CD4-positive, alpha-beta T cell treated with Interleukin-12 subunit alpha and Interleukin-12 subunit beta, for 1 hour (primary cell): ENCODE data around the gene SHROOM4.

Experiments used
- DNase-seq: peaks from one replicate; pipeline ENCODE4 v3.0.0-alpha.2; 2020

Gene SHROOM4

DNA sequence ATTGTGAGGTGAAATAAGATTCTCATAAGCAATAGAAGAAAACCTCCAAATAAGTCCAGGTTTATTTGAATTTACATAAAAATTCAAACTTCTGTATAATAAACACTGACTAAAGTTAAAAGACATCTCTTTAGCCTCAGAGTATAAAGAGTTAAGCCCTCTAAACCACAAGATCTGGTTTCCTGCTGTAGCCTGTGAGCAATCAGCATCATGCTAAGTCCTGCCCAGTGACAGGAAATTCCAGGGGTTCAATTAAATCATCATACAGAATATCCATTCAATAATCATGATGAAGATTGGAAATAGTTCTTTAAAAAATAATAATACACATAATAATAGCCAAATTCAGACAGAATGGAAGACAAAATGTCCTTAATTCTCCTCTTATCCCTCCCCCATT is 204.2 kb downstream of the SHROOM4 start:
- no peak for DNase-seq

DNA sequence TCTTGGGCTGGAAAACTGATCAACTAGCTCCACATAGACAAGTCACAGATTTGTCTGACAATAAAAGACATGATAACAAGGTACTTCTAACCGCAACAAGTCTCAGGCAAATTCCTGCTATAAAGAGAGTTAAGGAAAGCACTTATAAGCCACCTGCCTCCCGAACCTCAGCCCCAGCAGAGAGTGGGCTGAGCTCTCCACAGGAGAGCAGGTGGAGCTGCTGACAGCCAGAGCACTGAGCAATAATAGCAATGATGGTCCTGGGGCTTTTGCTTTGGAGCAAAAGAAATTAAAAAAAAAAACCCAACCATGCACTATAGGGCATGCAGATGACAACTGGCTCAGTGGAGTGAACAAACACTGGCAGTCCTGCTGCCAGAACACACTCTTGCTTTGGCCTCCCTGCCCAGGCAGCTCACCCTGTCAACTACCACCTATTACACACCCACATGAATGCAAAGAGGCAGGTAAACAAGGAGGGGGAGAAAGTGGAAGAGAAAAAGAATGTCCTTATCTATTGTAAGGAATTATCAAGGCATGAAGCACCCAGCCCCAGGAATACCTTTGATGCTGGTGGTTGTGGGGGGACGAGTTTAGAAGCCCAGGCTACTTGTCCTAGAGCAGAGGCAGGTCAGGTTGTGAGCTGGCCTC is 207.6 kb downstream of the SHROOM4 start:
- no peak for DNase-seq

DNA sequence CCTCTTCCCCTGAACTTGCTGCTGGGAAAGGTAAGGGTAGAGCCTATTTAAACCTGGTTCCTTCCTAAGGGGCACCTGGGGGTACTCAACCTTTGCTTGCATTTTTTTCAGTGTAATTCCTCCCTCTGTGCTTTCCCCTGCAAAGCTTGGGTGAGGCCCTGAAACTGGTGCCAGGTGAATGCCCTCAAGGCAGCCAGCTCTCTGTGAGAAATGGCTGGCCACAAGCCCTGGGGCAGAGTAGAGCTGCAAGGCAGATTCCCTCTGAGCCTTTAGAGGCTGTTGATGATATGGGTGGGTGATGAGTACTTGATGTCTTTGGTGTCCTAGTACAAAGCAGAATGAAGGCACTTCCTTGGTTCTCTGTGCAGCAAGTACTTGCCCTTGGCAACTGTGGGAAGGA is 217.9 kb downstream of the SHROOM4 start:
- no peak for DNase-seq

DNA sequence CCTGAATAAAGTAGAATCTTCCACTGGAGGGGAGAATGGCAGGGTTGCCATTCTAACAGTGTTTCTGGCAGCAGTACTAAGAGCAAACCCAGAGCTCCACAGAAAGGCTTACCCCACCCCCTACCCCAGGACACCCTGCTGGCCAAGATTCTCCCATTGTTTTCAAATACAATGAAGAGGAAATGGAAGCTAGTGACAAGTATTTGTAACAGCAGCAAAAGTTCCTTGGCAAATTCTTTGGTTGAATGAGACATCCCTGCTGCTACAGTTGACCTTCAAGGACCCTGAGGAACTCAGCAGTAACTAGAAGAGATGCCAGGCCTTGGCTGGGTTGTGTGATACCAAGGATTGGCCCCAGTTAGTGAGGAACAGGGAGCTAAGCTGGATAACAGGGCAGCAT is 219.2 kb downstream of the SHROOM4 start:
- DNase-seq, result no peak

DNA sequence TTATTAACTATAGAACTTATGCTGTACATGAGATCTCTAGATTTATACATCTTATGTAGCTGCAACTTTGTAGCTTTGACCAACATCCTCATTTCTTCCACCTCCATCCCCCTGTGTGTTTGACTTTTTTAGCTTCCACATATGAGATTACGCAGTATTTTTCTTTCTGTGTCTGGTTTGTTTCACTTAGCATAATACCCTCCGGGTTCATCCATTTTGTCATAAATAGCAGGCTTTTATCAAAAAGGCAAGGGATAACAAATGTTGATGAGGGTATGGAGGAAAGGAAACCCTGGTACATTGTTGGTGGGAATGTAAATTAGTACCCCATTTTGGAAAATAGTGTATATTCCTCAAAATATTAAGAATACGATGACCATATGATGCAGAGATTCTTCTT is 227.0 kb downstream of the SHROOM4 start:
- no peak for DNase-seq

DNA sequence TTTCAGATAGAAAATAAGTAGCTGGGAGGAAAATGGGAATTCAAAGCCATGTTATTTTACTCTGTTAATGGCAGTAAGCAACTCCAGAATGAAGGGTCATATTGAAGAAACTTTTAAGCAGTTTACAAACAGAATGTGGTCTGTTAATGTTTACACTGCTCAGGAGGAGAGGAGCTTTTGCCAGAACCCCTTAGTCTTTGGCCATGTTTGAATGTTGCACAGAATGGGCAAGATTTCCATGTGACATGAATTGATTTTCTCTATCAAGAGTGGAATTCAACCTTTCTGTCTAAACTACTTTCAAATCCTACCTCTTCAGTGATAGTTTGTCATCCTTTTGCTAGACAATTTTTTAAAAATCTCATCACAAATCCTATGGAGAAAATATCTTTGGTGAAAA is 227.6 kb downstream of the SHROOM4 start:
- no peak for DNase-seq

DNA sequence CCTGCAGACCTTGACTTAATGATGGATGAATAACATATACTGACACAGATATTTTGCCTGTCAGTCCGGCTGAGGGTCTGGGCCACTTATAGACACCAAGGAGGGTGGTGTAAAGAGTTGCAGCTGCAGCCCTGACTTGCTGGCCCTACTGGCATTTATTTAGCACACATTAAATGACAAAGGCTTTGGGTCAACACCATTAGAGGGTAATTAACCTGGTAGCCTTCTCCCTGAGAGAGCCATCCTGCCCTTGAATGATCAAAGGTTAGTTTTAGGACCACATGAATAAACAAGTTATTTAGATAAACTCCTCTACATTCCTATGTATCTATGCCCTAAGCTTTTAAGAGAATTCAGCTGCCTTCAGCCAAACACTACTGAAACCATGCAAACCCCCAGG is 232.6 kb downstream of the SHROOM4 start:
- no peak for DNase-seq

DNA sequence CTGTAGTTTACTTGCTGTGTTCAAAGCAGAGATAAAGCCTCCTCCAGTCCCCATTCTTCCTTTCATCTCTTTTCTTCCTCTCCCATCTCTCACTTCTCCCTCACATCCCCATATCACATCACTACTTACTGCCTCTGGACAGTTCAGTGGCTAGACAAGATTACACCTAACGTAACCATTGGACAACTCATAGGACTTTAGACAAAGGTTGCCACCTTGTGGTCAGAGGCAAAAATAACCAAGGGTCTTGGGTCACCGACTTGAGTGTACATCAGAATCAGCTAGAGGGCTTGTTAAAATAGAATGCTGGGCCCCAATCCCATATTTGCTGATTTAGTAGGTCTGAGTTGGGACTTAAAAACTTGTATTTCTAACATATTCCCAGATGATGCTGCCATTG is 234.0 kb downstream of the SHROOM4 start:
- DNase-seq, result peak; percentile 49

DNA sequence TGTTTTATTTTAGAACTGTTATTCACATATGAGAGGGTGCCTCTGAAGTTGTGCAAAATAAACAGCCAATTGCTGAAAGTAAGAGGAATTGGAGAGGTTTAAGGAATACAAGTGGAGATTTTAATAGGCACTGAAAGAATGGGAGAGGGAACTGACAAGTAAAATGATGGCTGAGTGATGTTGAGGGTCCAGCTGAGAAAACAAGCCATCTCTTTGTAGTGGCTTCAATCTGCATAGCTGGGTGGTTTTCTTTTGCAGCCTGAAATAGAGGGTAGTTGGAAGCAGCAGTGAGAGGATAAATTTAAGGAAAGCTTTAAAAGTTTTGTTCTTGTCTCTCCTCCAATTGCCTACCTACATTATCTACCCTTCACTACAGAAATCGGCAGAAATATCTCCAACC is 236.7 kb downstream of the SHROOM4 start:
- DNase-seq, result no peak

DNA sequence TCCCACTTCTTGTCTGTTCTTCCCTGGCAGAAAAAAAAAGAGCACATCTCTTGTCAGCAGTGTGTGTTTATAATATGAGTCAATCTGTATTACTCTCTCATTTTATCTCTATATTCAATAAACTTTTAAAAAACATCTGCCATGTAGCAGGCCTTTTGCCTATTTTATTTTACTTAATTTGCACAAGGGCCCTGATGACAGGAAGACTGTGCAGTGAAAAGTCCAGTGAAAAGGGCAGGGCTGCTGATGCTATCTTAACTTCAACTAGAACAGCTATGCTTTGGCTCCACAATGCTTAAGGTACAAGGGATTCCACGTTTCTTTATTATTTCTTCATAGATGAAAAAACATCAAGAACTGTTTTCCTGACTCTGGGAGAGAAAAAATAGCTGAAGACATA is 246.4 kb downstream of the SHROOM4 start:
- no peak for DNase-seq

DNA sequence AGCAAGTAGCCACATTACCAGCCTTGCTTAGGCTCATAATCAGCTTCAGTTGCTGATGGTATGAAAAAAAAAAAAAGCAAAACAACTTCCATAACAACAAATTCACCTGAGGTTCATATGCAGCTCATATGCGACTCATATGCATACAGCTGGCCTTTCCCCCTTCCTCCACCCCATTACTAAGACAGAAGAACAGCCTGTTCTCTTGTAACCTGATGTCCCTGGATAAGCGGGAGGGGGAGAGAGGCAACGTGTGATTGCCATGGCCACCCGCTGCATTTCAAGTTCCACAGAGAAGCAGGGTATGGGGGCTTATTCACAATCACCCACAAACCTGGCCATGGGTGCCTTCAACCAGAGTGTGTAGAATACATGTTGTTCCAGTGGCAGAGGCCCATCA is 248.3 kb downstream of the SHROOM4 start:
- DNase-seq, result no peak
